Fibroblast of lung (primary cell): ENCODE data around the gene ELL.

Source experiments
- CTCF ChIP-seq, 2 donors: IDR thresholded peaks in 1 of 2; conservative IDR thresholded peaks in 1 of 2; 1 replicate in 1 of 2; 2 replicates in 1 of 2; pipeline ENCODE4 v1.5.1; 2011 to 2012; ENCODE audit warnings: low read length in 2 of 2, control low read depth in 1 of 2, inconsistent platforms in 1 of 2, low read depth in 1 of 2, mild to moderate bottlenecking in 1 of 2
- EZH2 ChIP-seq: IDR thresholded peaks from 2 replicates; pipeline ENCODE4 v1.5.1; 2012; ENCODE audit warnings: low read length, control low read depth, mild to moderate bottlenecking; ENCODE audit errors: missing control alignments

- TF ChIP-seq CTCF (conservative IDR thresholded peaks at IDR 0.05 in 1 of 2, IDR thresholded peaks at IDR 0.05 in 1 of 2; ENCODE audit: low read depth in 1 of 2, low read length in 2 of 2) = no peak
- TF ChIP-seq EZH2 = no peak
These were observed 82.6 kb downstream of the ELL start for GRCh38 chr19:18439025-18439909.
